ENCODE data around the gene MTRR. TPM values are rescaled to one million over a fixed set of nuclear protein-coding genes. Genes with fewer than 3 reads are reported as not detected.

The MTRR gene
- total and polyA plus RNA-seq, 2 of the 4 experiments (the other 2 are of a cell fraction): 33.2 to 33.5 TPM

GRCh38 chr5:7857926-7858632, 10.9 kb upstream of the MTRR start:
- Histone ChIP-seq H3K9me3 (ENCODE audit: control insufficient read depth, insufficient read depth, low read length) (no peaks in the 10 kb centered on the region), H4K91ac (ENCODE audit: insufficient read depth, low read depth, low read length) (no peak overlapping the region), H4K8ac (ENCODE audit: low read depth in 2 of 2, low read length in 2 of 2) (no peak overlapping the region), H3K27ac (ENCODE audit: insufficient read depth, low read length) (no peak overlapping the region), H3K4me1 (ENCODE audit: control insufficient read depth, insufficient read depth, low read length) (no peaks in the 10 kb centered on the region), H3K4me2 (ENCODE audit: low read depth, low read length) (no peak overlapping the region), H2AK5ac (ENCODE audit: low read depth, low read length) (no peak overlapping the region), H3K4me3 (ENCODE audit: insufficient read depth, low read depth, low read length) (no peak overlapping the region), H2BK15ac (ENCODE audit: low read depth, low read length) (no peak overlapping the region), H2AFZ (replicated peaks; ENCODE audit: low read length, poor library complexity) (no peak overlapping the region), H2BK20ac (ENCODE audit: low read depth, low read length) (no peak overlapping the region), H3K4ac (ENCODE audit: low read depth, low read length) (no peak overlapping the region), H3K23ac (ENCODE audit: low read depth, low read length) (no peak overlapping the region), H2BK5ac (ENCODE audit: low read depth, low read length, poor library complexity, severe bottlenecking) (no peak overlapping the region), H3K27me3 (ENCODE audit: control insufficient read depth, insufficient read depth, low read length) (no peaks in the 10 kb centered on the region), H3K18ac (ENCODE audit: low read depth, low read length) (no peak overlapping the region), H3K14ac (replicated peaks; ENCODE audit: low read depth, low read length) (no peak overlapping the region), H3K9me1 (ENCODE audit: insufficient read depth, low read length) (0 out of 2 replicates have a peak, but pooled peaks cover 4% of the 10 kb centered on the region), H3K56ac (ENCODE audit: extremely low read depth, insufficient read depth, low read length) (no peak overlapping the region), H3K9ac (ENCODE audit: low read depth, low read length) (no peak overlapping the region), H3K79me1 (ENCODE audit: low read depth in 1 of 2, low read length in 2 of 2) (no peaks in the 10 kb centered on the region), H4K20me1 (ENCODE audit: insufficient read depth, low read length) (no peaks in the 10 kb centered on the region), H3K36me3 (ENCODE audit: control insufficient read depth, insufficient read depth, low read length) (peaks cover 15% of the 10 kb centered on the region), H2BK120ac (ENCODE audit: low read depth, low read length) (no peak overlapping the region), H2AK9ac (replicated peaks; ENCODE audit: low read depth, low read length, poor library complexity) (no peak overlapping the region), H4K5ac (ENCODE audit: low read depth, low read length) (no peak overlapping the region)
- DNase-seq (no peak), ATAC-seq (ENCODE audit: low read depth) (0 out of 2 replicates have a peak, but pooled peaks have one; percentile 17)
- 100% methylated on average over 1 of the region's 9 CpGs; no CpG with 5 or more reads in 1 of the 2 experiments for WGBS, 2 experiments (ENCODE audit: extremely low coverage in 2 of 2, insufficient read length in 1 of 2)
- ChIA-PET POLR2A (ENCODE audit: unreplicated experiment) (interaction anchor here (1.4 kb wide), 1 partner anchor 10 kb away, joined by 4 read pairs; the partner anchor contains the start of gene FASTKD3), CTCF (interaction anchor here (0.6 to 0.7 kb wide), 2 partner anchors 12 to 16 kb away, joined by 3 to 5 read pairs; no protein-coding TSS in a partner anchor)
- TF ChIP-seq NFE2L2 (IDR thresholded peaks at IDR 0.05; ENCODE audit: low read depth, low read length) (peak; percentile 71; the same call in 1 of the 2 replicates), RAD21 (IDR thresholded peaks at IDR 0.05; ENCODE audit: low read length) (no peak), MAFK (IDR thresholded peaks at IDR 0.05; ENCODE audit: low read depth, low read length) (0 out of 2 replicates have a peak, but pooled peaks have one; percentile 8)
- no TSS peak for BruUV-seq (replicated peaks)
- intact Hi-C loops (cut with micrococcal nuclease) (no loop called here), in situ Hi-C loops (cut with MboI; ENCODE audit: low sequenced_read_pairs) (no loop called here), dilution Hi-C loops (cut with HindIII; ENCODE audit: low sequenced_read_pairs, unreplicated experiment) (no loop called here)
